CD8-positive, alpha-beta memory T cell (primary cell): Measurements from ENCODE around the gene GID8. TPM values are rescaled to one million over a fixed set of nuclear protein-coding genes. Genes with fewer than 3 reads are reported as not detected.

ENCODE experiments used
- CTCF ChIA-PET: fragments of 350-600 bp; sonication (Branson Sonifier 250); formaldehyde crosslinking; loops from one replicate; lab custom pipeline; 2021; ENCODE audit warnings: antibody characterized with exemption; lab: Charles Lee
- POLR2A ChIA-PET: fragments of 350-600 bp; sonication (Branson Sonifier 250); formaldehyde crosslinking; loops from one replicate; lab custom pipeline; 2021; ENCODE audit warnings: antibody characterized with exemption; lab: Charles Lee
- DNase-seq, 5 donors: peaks; one replicate each; pipeline versions ENCODE4 v3.0.0 to v3.0.0-alpha.2; 2020 to 2022; ENCODE audit warnings: mixed read lengths in 1 of 5
- H3K27ac ChIP-seq: one replicate; pipeline ENCODE4 v1.7.0; 2013; ENCODE audit warnings: low read depth, mild to moderate bottlenecking, low read length, moderate library complexity
- H3K27me3 ChIP-seq: 2 replicates; pipeline ENCODE4 v1.7.0; 2013; ENCODE audit warnings: low read length, mild to moderate bottlenecking; ENCODE audit not compliant: insufficient read depth, poor library complexity, severe bottlenecking
- H3K36me3 ChIP-seq: 2 replicates; pipeline ENCODE4 v1.7.0; 2013; ENCODE audit warnings: mild to moderate bottlenecking, low read length, moderate library complexity; ENCODE audit not compliant: insufficient read depth
- H3K4me1 ChIP-seq: 2 replicates; pipeline ENCODE4 v1.7.0; 2013; ENCODE audit warnings: mild to moderate bottlenecking, low read length, moderate library complexity; ENCODE audit not compliant: insufficient read depth
- H3K4me3 ChIP-seq: 2 replicates; pipeline ENCODE4 v1.7.0; 2013; ENCODE audit warnings: mild to moderate bottlenecking, low read length
- H3K9me3 ChIP-seq: 2 replicates; pipeline ENCODE4 v1.7.0; 2013; ENCODE audit warnings: mild to moderate bottlenecking, low read length
- H3K27ac Mint-ChIP-seq, 8 donors: one replicate each; pipeline ENCODE4 v1.8.0; 2020 to 2021; ENCODE audit warnings: mixed read lengths in 8 of 8, mild to moderate bottlenecking in 6 of 8, inconsistent platforms in 3 of 8, moderate library complexity in 3 of 8
- H3K27me3 Mint-ChIP-seq, 2 donors: one replicate each; pipeline ENCODE4 v1.8.0; 2020 to 2021; ENCODE audit warnings: mixed read lengths in 2 of 2, mild to moderate bottlenecking in 1 of 2, moderate library complexity in 1 of 2
- H3K36me3 Mint-ChIP-seq, 3 donors: one replicate each; pipeline ENCODE4 v1.8.0; 2020 to 2021; ENCODE audit warnings: mixed read lengths in 3 of 3, inconsistent platforms in 1 of 3, mild to moderate bottlenecking in 1 of 3
- H3K4me1 Mint-ChIP-seq, 3 donors: one replicate each; pipeline ENCODE4 v1.8.0; 2020 to 2021; ENCODE audit warnings: mixed read lengths in 3 of 3, inconsistent platforms in 1 of 3, mild to moderate bottlenecking in 1 of 3
- H3K4me3 Mint-ChIP-seq, 7 donors: one replicate each; pipeline ENCODE4 v1.8.0; 2020 to 2021; ENCODE audit warnings: mixed read lengths in 7 of 7, mild to moderate bottlenecking in 6 of 7, moderate library complexity in 4 of 7, inconsistent platforms in 2 of 7
- H3K9me3 Mint-ChIP-seq, 5 donors: one replicate each; pipeline ENCODE4 v1.8.0; 2020 to 2022; ENCODE audit warnings: mixed read lengths in 5 of 5, mild to moderate bottlenecking in 3 of 5, moderate library complexity in 2 of 5, inconsistent platforms in 1 of 5
- polyA plus RNA-seq: library from polyadenylated mRNA; unstranded; fragments of 300-500 nt; fragmentation: Illumina TruSeq; gene quantifications from one replicate; pipeline ENCODE4 v1.2.3, GENCODE V29; 2021
- total RNA-seq, 2 experiments: library from RNA; stranded (reverse); gene quantifications; one replicate each; pipeline ENCODE4 v1.2.3, GENCODE V29; 2021

Gene GID8
- total and polyA plus RNA-seq, 3 experiments from 2014 or later, result 19.0 to 45.5 (median 44.9) TPM

- H3K9me3 ChIP-seq, result no peaks in the 10 kb centered on the region
- Mint-ChIP-seq H3K9me3 (peaks cover 0 to 2% (median 0%) of the 10 kb centered on the region in 5 donors), H3K4me1 (peaks cover 14 to 24% (median 15%) of the 10 kb centered on the region in 3 donors), H3K36me3 (no peaks in the 10 kb centered on the region), H3K27me3 (peaks cover 38 to 42% of the 10 kb centered on the region in 2 donors), H3K27ac (peak overlapping the region in 5 of 8 donors; percentile 2 to 37 (median 10)), H3K4me3 (peak overlapping the region in 5 of 7 donors; percentile 20 to 86 (median 48))
- ChIA-PET POLR2A (interaction anchor here (0.8 kb wide), 1 partner anchor 21 kb away, joined by 5 read pairs; no protein-coding TSS in a partner anchor), CTCF (interaction anchor here (0.7 to 2.1 kb wide), 8 partner anchors 8 to 40 kb away, joined by 3 to 13 read pairs (median 4); no protein-coding TSS in a partner anchor)
- no peak overlapping the region for H3K4me3 ChIP-seq
- peaks cover 25% of the 10 kb centered on the region for H3K27me3 ChIP-seq
- no peaks in the 10 kb centered on the region for H3K36me3 ChIP-seq
- peaks cover 9% of the 10 kb centered on the region for H3K4me1 ChIP-seq
- H3K27ac ChIP-seq, result no peak overlapping the region
- DNase-seq, result no peak
These were observed 33.4 kb downstream of the GID8 start for GRCh38 chr20:62971211-62971949.

GRCh38 chr20:62971950-62972844 is 34.2 kb downstream of the GID8 start:
- peak; percentile 73 to 89 (median 76) for DNase-seq
- H3K9me3 Mint-ChIP-seq, result peaks cover 0 to 2% (median 0%) of the 10 kb centered on the region in 5 donors
- H3K27ac Mint-ChIP-seq, result peak overlapping the region in 7 of 8 donors; percentile 10 to 75 (median 42)

DNA sequence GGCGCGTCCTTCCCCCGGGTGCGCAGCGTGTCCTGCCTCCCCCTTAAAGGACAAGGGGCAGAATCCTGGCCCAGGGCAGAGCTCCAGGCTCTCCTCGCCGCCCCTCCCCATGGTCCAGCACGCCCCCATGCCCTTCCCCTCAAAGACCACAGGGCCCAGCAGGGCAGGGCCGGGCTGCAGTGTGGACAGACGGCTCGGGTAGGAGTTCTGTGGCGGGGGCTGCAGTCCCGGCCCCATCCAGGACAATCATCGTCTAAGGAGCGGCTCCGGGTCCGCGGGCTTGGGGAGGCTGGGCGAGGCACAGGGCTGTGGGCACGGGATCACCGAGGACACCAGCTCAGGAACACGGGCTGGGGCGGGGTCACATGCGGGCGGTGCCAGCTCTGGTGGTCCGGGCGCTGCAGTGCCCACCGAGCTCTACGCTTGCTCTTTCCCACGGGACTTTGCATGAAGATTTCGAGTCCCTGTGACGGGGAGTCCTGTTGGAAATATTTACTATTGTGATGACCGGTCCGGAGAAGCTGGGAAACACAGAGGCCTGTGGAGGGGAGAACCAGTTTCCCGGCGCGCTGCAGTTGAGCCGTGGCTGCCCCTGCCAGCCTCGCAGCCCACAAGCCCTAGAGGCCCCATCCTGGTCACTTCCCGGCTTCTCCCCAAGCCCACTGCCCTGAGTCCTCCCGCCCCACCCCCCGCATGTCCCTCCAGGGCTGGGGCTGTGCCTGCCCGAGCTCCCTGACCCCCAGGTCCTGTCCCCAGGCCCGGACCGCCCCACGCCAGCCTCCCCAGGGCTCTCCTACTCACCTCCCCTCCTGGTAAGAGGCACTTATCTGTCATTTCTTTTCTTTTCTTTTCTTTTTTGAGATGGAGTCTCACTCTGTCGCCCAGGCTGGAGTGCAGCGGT is 35.1 kb downstream of the GID8 start:
- Histone ChIP-seq H3K27me3 (peaks cover 29% of the 10 kb centered on the region), H3K36me3 (no peaks in the 10 kb centered on the region), H3K4me1 (peaks cover 23% of the 10 kb centered on the region), H3K9me3 (no peaks in the 10 kb centered on the region), H3K27ac (no peak overlapping the region), H3K4me3 (no peak overlapping the region)
- Mint-ChIP-seq H3K9me3 (peaks cover 0 to 2% (median 0%) of the 10 kb centered on the region in 5 donors), H3K36me3 (no peaks in the 10 kb centered on the region), H3K27ac (peak overlapping the region in 1 of 8 donors; percentile 94), H3K4me1 (peaks cover 23 to 39% (median 23%) of the 10 kb centered on the region in 3 donors), H3K27me3 (peaks cover 48 to 51% of the 10 kb centered on the region in 2 donors), H3K4me3 (peak overlapping the region in 3 of 7 donors; percentile 37 to 79 (median 52))
- ChIA-PET POLR2A (no interaction called here), CTCF (interaction anchor here (0.6 to 2.1 kb wide), 27 partner anchors 8 to 210 kb away, joined by 3 to 13 read pairs (median 5); no protein-coding TSS in a partner anchor)
- DNase-seq, result no peak

More at GRCh38 chr20:62971950-62972844, 34.2 kb downstream of the GID8 start:
- no peaks in the 10 kb centered on the region for H3K36me3 Mint-ChIP-seq
- Histone ChIP-seq H3K36me3 (no peaks in the 10 kb centered on the region), H3K4me3 (no peak overlapping the region), H3K4me1 (peaks cover 14% of the 10 kb centered on the region), H3K27me3 (peaks cover 28% of the 10 kb centered on the region), H3K27ac (no peak overlapping the region), H3K9me3 (no peaks in the 10 kb centered on the region)
- POLR2A ChIA-PET, result no interaction called here
- H3K4me3 Mint-ChIP-seq, result peak overlapping the region in 6 of 7 donors; percentile 49 to 86 (median 76)
- H3K27me3 Mint-ChIP-seq, result peaks cover 42 to 47% of the 10 kb centered on the region in 2 donors
- peaks cover 14 to 30% (median 15%) of the 10 kb centered on the region in 3 donors for H3K4me1 Mint-ChIP-seq
- CTCF ChIA-PET, result interaction anchor here (0.6 to 2.1 kb wide), 27 partner anchors 9 to 210 kb away, joined by 3 to 13 read pairs (median 5); no protein-coding TSS in a partner anchor

- no peak for DNase-seq
- Mint-ChIP-seq H3K27me3 (peaks cover 61 to 63% of the 10 kb centered on the region in 2 donors), H3K4me1 (peaks cover 29 to 58% (median 29%) of the 10 kb centered on the region in 3 donors), H3K36me3 (no peaks in the 10 kb centered on the region), H3K9me3 (peaks cover 0 to 2% (median 0%) of the 10 kb centered on the region in 5 donors), H3K4me3 (no peak overlapping the region), H3K27ac (peak overlapping the region in 1 of 8 donors; percentile 56)
- no peaks in the 10 kb centered on the region for H3K9me3 ChIP-seq
- H3K4me3 ChIP-seq, result no peak overlapping the region
- H3K27me3 ChIP-seq, result peaks cover 51% of the 10 kb centered on the region
- ChIA-PET POLR2A (no interaction called here), CTCF (interaction anchor here (0.7 to 1.0 kb wide), 2 partner anchors 31 to 34 kb away, joined by 3 read pairs; partner anchors contain the start of gene BHLHE23)
- peaks cover 41% of the 10 kb centered on the region for H3K4me1 ChIP-seq
- H3K36me3 ChIP-seq, result no peaks in the 10 kb centered on the region
- no peak overlapping the region for H3K27ac ChIP-seq
These were observed 37.4 kb downstream of the GID8 start for GRCh38 chr20:62975251-62975760.

DNA sequence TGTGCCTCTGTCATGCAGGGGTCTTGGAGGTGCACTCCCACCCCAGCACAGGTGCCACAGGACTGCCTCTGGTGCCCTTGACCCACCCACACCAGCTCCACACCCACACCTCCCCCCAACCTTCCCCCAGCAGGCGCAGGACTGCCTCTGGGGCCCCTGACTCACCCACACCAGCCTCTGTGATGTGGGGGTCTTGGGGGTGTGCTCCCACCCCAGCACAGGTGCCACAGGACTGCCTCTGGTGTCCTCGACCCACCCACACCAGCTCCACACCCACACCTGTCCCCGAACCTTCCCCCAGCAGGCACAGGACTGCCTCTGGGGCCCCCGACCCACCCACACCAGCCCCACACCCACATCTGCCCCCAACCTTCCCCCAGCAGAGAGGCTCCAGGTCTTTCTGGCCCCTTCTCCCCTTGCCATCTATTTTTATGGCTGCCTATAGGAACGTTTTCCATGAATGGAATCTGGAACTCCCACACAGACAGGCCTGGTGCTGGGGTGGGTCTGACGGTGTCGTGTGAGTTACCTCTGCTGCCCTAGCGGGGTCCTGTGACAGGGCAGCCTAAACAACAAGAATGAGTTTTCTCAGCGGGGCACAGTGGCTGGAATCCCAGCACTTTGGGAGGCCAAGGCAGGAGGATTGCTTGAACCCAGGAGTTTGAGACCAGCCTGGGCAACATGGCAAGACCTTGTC is 38.0 kb downstream of the GID8 start:
- peaks cover 51% of the 10 kb centered on the region for H3K27me3 ChIP-seq
- ChIA-PET CTCF (interaction anchor here (0.7 to 2.2 kb wide), 3 partner anchors 31 to 33 kb away, joined by 3 to 7 read pairs (median 3); partner anchors contain the start of gene BHLHE23), POLR2A (no interaction called here)
- no peak overlapping the region for H3K4me3 ChIP-seq
- H3K36me3 Mint-ChIP-seq, result no peaks in the 10 kb centered on the region
- peaks cover 47% of the 10 kb centered on the region for H3K4me1 ChIP-seq
- H3K9me3 ChIP-seq, result no peaks in the 10 kb centered on the region
- no peak overlapping the region for H3K27ac ChIP-seq
- H3K36me3 ChIP-seq, result no peaks in the 10 kb centered on the region
- H3K27me3 Mint-ChIP-seq, result peaks cover 65 to 67% of the 10 kb centered on the region in 2 donors
- H3K9me3 Mint-ChIP-seq, result peaks cover 0 to 2% (median 0%) of the 10 kb centered on the region in 5 donors
- peaks cover 33 to 63% (median 33%) of the 10 kb centered on the region in 3 donors for H3K4me1 Mint-ChIP-seq
- no peak overlapping the region for H3K4me3 Mint-ChIP-seq
- H3K27ac Mint-ChIP-seq, result peak overlapping the region in 4 of 8 donors; percentile 66 to 90 (median 80)
- DNase-seq, result no peak

DNA sequence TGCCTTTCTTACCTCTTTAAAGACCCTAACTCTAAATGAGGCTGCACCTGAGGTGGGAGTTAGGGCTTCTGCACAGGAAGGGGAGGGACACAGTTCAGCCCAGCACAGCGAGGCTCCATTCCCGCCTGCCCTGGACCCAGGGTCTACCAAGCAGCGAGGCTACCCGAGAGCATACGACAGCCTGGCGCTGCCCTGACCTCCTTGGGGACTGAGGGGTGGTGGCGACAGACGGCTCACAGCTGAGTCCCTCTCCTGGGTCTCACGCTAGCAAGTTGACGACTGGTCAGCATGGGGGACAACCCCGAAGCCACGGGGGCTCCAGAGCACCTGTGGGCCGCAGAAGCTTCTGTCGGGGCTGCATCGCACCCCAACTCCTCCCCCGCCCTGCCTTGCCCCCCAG is 38.9 kb downstream of the GID8 start:
- no peaks in the 10 kb centered on the region for H3K9me3 ChIP-seq
- Mint-ChIP-seq H3K4me3 (peak overlapping the region in 2 of 7 donors; percentile 8 to 90), H3K27ac (peak overlapping the region in 1 of 8 donors; percentile 66), H3K4me1 (peaks cover 30 to 65% (median 33%) of the 10 kb centered on the region in 3 donors), H3K9me3 (peaks cover 0 to 2% (median 0%) of the 10 kb centered on the region in 5 donors), H3K27me3 (peaks cover 67 to 68% of the 10 kb centered on the region in 2 donors), H3K36me3 (no peaks in the 10 kb centered on the region)
- no peak overlapping the region for H3K4me3 ChIP-seq
- peaks cover 56% of the 10 kb centered on the region for H3K4me1 ChIP-seq
- no peaks in the 10 kb centered on the region for H3K36me3 ChIP-seq
- ChIA-PET POLR2A (no interaction called here), CTCF (interaction anchor here (2.2 kb wide), 1 partner anchor 32 kb away, joined by 7 read pairs; no protein-coding TSS in a partner anchor)
- H3K27me3 ChIP-seq, result peaks cover 56% of the 10 kb centered on the region
- H3K27ac ChIP-seq, result no peak overlapping the region
- no peak for DNase-seq
